EH (cell line): ENCODE results near the gene PSMG1.
A peak's percentile ranks its signal among the peaks of the same experiment; 100 is the strongest.
"Not testable (repeated sequence)": the region's sequence is repeated elsewhere in the genome, so short reads cannot be mapped to it uniquely, and the experiment has no call there.

Experiments
- DNase-seq: peaks from one replicate; pipeline ENCODE4 v3.0.0-alpha.2; 2015; ENCODE audit warnings: low read depth

Gene PSMG1, protein sequence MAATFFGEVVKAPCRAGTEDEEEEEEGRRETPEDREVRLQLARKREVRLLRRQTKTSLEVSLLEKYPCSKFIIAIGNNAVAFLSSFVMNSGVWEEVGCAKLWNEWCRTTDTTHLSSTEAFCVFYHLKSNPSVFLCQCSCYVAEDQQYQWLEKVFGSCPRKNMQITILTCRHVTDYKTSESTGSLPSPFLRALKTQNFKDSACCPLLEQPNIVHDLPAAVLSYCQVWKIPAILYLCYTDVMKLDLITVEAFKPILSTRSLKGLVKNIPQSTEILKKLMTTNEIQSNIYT

DNA sequence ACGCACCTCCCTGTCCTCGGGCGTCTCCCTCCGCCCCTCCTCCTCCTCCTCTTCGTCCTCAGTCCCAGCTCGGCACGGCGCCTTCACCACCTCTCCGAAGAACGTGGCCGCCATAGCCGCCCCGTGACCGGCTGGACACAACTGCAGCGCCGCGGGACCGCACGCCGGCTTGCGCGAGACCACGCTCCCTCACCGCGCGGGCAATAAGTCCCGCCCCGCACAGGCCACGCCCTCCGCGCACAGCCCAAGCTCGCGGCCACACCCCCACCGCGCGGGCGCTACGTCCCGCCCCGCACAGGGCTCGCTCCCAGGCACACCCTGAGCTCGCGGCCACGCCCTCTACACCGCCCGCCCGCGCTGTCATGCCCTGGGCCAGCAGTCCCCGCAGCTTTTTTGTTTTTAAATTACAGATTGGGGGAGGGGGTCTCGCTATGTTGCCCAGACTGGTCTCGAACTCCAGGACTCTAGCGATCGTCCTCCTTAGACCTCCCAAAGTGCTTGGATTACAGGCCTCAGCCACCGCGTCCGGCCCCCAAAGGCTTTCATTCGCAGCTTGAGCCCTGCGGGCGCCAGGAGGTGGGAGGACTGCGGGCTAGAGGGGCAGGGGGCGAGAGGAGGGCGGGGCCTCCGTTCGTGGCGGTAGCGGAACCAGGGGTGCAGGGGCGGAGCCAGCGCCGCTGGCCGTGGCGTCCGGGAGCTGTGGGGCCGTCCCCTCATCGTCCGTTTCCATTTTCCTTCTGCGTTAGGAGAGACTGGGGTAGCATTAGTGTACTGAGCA, at the start of gene PSMG1:
TSS of gene PSMG1 (minus strand) at position 180 of the 778 bp plus-strand sequence. CDS start at position 114, 66 bp downstream.
- peak; percentile 92 for DNase-seq

DNA sequence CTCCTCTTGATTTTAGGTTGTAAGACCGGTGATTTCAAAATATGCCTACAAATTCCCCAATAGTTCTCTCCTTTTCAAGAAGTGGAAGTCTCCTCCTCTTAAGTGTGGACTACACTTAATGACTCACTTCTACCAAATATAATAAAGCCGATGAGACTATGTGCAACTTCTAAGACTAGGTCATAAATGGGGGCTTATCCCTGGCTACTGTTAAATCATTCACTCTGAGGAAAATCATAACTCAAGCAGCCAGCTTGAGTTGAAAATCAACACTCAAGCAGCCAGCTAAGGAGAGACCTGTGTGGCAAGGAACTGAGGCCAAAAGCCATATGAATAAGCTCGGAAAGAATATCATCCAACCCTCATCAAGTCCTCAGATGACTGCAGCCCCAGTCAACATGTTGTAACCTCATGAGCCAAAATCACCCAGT, 49.6 kb upstream of the PSMG1 start:
- DNase-seq = peak; percentile 2

DNA sequence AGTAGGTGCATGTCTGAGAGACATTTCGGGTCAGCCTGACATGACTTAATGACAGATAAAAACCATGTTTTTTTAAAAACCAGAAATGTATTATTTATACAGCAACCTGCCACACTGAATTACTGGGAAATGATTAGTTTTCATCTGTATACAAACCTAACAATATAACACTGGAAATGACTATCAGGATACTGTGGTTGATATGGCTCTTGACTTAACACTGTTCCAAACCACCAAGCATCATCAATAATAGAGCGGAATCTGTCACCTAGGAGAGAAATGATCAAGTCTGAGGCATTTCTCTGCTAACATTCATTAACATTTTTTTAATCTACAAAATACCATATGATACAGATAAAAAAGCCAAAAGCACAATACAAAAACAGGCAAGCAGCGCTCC, 41.7 kb upstream of the PSMG1 start:
- DNase-seq = no peak

DNA sequence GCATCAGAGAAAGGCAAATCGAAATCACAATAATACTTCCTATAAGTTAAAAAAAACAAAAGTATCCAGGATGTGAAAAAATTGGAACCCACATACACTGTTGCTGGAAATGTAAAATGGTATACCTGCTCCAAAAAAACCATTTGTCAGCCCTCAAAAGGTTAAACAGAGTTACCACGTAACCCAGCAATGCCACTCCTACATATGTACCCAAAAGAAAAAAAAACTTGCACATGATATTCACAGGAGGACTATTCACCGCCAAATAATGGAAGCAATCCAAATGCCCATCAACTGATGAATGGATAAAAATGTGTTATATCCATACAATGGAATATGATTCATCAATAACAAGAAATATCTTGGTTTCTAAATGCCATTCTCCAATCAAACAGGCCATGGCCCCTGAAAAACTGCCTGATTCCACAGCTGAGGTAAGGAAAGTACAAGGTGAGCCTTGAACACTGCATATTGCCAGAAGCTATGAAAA, 38.8 kb upstream of the PSMG1 start:
- DNase-seq = no peak

DNA sequence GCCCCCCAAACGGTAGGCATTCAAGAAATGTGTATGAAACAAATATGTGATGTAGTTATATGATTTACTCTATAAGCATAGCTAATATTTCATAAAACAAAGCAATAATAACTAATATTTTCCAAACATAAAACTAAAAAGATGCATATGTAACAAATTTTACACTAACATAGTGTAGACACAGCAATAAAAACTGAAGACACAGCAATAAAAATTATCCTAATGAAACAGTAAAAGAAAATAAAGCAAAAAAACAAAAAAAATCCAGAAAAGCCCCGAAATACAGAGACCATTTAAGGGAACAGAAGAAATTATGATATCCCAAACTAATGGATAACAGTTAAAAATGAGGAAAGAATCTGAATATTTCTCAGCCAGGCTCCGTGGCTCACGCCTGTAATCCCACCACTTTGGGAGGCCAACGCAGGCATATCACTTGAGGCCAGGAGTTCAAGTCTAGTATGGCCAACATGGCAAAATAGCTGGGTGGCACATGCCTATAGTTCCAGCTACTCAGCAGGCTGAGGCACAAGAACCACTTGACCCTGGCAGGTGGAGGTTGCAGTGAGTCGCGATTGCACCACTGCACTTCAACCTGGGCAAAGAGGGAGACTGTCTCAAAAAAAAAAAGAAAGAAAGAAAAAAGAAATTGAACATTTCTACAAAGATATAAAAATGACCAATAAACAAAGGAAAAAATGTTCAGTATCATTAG, 38.2 kb upstream of the PSMG1 start:
- DNase-seq = no peak

DNA sequence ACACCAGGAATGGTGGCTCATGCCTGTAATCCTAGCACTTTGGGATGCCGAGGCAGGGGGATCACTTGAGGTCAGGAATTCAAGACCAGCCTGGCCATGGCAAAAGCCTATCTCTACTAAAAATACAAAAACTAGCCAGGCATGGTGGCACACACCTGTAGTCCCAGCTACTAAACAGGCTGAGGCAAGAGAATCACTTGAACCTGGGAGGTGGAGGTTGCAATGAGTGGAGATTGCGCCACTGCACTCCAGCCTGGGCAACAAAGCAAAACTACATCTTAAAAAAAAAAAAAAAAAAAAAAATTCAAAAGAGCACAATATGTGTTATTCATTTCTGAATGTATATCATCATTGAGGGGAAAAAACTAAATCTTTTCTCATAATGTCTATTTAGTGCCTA, 37.6 kb upstream of the PSMG1 start:
- DNase-seq = not testable (repeated sequence)

DNA sequence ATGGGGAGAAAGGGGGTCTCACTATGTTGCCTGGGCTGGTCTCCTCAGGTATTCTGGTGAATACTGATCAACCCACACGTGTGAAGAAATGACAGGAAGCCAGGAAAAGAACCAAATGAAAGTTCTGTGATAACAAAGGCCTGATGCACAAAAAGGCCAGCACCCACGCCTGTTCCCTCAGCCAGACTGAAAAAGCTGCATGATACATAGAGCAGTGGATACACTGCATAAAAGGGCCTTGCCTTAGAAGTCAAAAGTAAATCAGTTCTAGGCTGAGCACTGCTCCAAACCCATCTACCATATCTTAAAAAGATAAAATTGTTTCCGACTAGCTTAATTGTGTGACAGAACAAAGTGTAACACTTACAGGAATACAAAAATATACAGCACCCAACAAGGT, 36.9 kb upstream of the PSMG1 start:
- no peak for DNase-seq

DNA sequence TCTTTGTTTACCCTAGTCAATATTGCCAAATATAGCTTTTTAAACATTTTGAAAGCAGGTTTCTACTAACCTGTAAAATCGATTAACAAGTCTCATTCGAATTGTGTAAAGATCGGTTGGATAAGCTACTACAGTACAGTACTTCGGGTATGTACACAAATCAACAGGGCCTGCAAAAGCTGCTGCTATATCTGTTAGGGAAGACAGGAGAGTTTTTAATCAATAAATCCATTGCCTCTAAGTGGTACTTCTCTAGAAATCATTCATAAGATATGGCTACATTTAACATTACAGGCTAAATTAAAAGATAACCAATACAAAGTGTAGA, 34.8 kb upstream of the PSMG1 start:
- no peak for DNase-seq

DNA sequence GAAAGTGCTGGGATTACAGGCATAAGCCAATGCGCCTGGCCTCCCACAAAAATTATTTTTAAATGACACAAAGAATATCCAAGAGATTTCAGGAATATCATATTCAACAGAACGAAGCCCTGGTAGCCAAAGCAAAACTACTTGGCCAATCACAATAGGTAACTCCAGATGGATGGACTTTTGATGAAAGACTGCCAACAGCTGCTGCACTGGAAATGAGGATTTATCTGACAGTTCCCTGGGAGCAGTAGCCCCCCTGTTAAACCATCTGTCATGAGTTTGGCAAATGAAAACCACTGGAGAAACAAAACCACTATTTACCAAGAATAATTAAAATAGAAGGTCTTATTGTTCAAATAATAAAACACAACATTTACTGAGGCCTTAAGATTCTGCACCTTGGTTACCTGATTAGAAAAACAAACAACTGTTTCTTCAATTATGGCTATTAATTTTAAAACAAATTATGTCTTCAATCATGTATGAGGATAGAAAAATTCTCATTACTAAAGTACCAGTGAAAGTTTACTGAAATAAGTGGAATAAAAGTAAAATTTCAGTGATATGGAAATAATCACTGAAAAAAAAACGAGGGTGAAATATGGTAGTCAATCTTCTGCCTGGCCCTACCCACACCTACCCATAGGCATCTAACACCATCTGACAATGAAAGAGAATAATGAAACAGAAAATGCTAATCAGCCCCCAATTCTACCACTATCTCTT, 34.3 kb upstream of the PSMG1 start:
- DNase-seq = no peak

DNA sequence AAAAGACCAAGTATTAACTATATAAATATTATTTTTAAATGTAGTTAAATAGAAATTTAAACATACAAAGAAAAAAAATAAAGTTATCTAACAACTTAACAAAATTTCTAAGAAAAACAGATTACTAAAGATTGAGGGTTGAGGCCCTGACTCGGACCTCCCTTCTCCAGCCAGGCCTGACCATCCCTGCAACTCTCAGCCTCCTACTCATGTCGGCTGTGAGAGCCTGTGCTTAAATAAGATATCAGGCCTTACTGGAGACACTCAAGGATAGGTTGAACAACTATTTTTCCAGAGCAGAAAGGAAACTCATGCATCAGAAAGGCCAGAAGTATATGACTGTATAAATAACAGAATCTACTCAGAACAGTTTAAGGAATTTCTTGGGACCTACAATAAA, 33.0 kb upstream of the PSMG1 start:
- DNase-seq = no peak

DNA sequence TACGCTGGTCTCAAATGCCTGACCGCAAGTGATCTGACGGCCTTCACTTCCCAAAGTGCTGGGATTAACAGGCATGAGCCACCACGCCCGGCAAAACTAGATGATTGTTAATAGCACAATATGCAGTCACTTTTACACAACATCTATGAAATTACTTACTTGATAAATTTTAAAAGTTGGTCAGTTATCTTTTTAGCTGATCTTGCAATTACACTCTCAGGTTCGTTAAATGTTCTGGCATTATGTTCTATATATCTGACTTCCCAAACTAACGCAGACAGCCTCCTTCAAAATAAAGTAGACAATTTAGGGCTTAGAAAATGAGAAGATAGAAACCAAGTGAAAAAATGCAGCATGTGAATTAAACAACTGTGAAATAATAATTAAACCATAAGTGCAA, 31.8 kb upstream of the PSMG1 start:
- DNase-seq = no peak

DNA sequence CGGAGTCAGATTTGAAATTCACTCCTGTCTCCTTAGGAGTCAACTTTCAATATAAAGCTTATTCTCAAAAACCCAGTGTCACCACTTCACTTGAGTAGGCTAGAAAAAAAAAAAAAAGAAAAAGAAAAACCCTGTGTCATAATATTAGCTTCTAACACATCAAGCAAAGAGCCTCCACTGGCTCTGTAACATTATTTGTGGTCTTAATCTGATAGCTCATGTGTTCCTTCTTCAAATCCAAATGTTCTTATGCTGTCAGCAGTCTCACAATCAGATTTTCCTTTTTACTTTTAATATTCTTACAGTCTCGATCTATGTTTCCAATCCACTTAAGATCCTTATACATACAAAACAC, 26.1 kb upstream of the PSMG1 start:
- DNase-seq = no peak

DNA sequence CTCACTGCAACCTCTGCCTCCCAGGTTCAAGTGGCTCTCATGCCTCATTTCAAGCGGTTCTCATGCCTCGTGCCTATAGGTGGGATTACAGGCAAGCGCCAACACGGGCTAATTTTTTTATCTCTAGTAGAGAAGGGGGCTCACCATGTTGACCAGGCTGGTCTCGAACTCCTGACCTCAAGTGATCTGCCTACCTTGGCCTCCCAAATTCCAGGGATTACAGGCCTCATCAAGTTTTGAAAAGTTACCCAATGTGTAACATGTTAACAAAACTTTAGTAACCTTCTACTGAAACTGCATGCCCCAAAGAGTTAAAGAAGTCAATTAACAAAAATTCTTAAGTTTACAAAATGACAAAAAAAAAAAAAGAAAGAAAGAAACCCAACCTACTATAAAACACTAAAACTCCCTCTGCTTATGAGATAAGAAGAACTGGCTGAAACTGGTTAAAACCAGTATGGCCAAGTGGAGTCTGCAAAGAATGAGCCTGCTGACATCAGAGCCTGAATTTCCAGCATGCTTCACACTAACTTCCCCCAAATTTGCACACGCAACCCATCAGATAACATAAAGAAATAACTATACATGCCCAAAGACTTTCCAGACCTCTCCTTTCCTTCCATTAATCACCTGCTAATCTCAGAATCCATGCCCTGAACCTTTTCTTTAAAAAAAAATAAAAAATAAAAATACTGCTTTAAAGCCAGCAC, 25.5 kb upstream of the PSMG1 start:
- no peak for DNase-seq

DNA sequence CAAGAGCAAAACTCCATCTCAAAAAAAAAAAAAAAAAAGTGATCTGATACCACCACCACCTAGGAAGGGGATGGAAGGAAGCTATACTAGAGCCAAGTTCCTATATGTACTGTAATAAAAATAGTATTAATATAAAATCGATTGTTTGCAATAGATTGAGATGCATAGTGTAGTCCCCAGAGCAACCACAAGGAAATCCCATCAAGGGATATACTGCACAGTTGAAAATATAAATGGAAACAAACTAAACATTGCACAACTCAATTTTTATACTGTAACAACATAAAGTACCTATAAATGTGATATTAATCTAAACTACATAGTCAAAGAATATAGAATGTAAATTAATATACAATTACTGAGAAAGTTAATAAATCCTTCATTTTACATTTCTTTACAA, 20.9 kb upstream of the PSMG1 start:
- DNase-seq = no peak

DNA sequence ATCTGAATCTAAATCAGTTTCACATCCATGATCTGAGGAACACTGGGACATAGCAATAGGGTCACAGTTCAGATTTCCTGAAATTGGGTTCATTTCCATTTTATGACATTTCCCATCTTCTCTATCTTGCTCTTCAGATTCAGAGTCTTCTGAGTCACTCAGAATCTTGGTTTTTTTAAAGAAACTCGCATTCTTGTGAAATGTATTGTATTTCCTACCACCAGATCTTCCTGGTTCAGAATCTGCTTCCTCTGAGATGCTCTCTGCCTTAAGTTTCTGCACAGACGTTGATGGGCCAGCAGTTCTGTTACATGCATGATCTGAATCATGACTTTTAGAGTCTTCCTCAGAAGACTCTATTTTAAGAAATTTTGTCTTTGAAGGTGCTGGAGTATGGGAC, 15.5 kb upstream of the PSMG1 start:
- peak; percentile 33 for DNase-seq

DNA sequence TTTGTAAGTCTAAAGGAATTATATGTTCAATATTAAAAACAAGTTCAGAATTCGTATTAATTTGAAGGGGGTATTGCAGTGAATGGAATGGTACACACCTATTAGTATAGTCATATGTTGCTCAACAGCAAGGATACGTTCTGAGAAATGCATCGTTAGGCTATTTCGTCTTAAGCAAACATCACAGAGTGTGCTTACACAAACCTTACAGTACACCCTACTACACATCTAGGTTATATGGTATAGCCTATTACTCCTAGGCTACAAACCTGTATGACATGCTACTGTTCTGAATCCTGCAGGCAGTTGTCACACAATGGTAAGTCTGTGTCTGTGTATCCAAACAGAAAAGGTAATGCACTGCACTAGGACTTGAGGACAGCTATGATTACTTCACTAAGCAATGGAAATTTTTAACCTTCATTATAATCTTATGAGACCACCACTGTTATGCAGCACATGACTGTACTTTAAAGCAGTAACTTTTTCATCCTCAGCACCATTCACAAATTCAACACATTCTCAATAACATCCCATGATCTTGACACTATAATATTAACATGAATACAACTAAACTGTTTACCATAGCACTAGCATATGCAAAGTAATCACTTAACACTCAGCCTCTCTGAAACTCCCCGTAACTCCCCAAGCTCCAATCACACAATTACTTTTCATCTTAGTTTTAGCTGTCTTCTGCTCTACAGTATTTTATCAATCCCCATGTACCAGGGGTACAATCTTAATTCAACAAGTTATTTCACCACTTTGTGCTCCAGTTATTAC, 14.4 kb upstream of the PSMG1 start:
- DNase-seq = no peak

DNA sequence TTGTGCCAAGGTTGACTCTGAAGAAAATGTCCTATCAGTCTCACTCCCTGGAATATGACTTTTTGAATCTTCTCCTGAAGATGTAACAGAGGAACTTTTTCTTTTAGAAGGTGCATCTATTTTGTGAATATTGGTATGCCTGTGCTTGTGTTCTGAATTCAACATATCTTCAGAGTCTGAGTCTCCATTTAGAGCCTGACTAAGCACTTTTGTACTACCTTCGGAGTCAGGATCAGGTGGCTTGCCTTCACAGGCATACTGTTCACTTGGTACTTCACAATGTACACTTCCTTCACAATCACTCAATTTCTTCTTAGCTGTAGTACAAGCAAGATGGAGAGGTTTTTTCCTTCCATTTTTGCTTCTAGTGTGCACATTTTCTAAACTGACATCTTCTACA, 13.6 kb upstream of the PSMG1 start:
- DNase-seq = no peak

DNA sequence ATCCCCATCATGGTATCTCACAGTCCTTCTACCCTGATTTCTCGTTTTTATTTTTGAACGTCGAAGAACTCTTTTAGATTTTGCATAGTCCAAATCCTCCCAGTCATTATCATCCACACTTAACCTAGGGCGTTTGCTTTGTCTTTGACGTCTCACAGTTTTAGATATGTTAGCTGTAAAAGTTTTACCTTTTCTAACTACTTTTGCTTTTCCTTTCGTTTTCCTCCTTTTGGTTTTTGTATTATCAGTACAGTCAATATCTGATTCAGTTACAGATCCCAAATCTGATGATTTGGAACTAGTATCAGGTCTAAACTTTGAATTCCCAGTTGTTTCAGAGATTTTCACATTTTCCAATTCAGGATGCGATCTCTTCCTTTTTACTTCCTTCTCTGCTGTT, 13.1 kb upstream of the PSMG1 start:
- DNase-seq = no peak

DNA sequence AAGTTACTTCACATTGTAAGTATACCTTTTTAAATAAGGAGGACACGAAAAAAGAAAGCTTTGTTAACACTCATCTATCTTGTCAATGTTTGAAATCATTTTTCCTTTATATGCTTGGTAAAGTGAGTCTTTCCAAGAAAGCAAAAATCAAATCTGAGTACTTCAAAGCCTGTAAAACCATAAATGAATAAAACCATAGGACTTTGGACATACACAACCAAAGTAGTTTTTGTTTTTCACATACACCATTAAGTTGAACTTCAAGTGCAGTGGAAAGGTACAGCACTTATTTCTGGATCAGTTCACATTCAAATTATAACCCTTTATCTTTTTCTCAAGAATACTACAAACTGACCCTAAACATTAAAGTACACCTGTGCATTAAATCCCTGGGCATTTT, 10.1 kb upstream of the PSMG1 start:
- DNase-seq = no peak

DNA sequence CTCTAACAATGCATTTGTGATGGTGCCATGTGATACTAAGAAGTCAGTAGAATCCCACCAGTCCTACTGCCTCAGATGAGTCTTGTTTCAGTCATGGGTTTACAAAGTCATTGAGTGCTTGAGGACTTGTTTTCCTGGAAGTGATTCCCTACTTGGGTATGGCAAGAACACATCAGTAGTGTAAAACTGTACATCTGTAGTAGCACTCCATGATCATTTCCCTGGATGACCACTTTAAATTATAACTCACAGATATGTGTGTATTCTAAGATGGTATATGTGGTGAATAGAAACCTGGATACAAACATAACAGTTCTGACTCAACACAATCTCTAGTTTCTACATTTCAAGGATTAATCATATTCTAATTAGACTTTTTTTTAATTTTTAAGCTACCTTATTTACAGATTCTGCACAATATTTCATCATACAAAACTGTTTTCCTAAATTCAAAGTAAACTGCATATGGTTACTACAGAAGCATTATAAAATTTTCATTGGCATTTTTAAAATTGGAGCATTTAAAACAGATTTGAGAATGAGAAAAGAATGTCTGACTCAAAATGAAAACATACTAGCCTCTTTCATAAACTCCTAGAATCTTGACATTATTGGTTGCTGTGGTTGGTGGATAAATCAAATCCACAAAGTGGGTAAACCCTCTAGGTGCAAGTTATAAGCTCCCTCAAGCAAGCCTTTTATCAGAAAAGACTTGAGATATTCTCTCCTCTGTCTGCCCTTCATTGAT, 6.8 kb upstream of the PSMG1 start:
- peak; percentile 72 for DNase-seq
